GM06990 (cell line): ENCODE measurements around the gene ACSBG1.

Experiments
- DNase-seq: peaks from one replicate; pipeline ENCODE4 v3.0.0-alpha.2; 2011; ENCODE audit not compliant: insufficient read length; ENCODE audit errors: extremely low read depth
- H3K27me3 ChIP-seq: replicated peaks from 2 replicates; pipeline ENCODE4 v1.6.0; 2011; ENCODE audit warnings: low read length; ENCODE audit not compliant: control insufficient read depth, insufficient read depth
- H3K36me3 ChIP-seq: 2 replicates; pipeline ENCODE4 v1.5.1; 2011; ENCODE audit warnings: low read length; ENCODE audit not compliant: control insufficient read depth, insufficient read depth
- H3K4me3 ChIP-seq: replicated peaks from 2 replicates; pipeline ENCODE4 v1.5.1; 2011; ENCODE audit warnings: low read depth, mild to moderate bottlenecking, control low read depth, low read length
- CTCF ChIP-seq: IDR thresholded peaks from 2 replicates; pipeline ENCODE4 v1.5.1; 2011; ENCODE audit warnings: low read length, control low read depth, mild to moderate bottlenecking, inconsistent platforms; ENCODE audit not compliant: insufficient read depth, poor library complexity, severe bottlenecking

The ACSBG1 gene

GRCh38 chr15:78206326-78207109 is 27.8 kb downstream of the ACSBG1 start:
- no peak overlapping the region for H3K4me3 ChIP-seq
- H3K36me3 ChIP-seq = no peaks in the 10 kb centered on the region
- no peak for DNase-seq
- no peaks in the 10 kb centered on the region for H3K27me3 ChIP-seq
- TF ChIP-seq CTCF = no peak

- TF ChIP-seq CTCF = no peak
- H3K4me3 ChIP-seq = no peak overlapping the region
- no peak for DNase-seq
- H3K36me3 ChIP-seq = no peaks in the 10 kb centered on the region
- H3K27me3 ChIP-seq = no peaks in the 10 kb centered on the region
Measured at GRCh38 chr15:78205856-78206255, 28.5 kb downstream of the ACSBG1 start.

GRCh38 chr15:78205337-78205736 is 29.0 kb downstream of the ACSBG1 start:
- TF ChIP-seq CTCF = no peak
- no peak overlapping the region for H3K4me3 ChIP-seq
- no peaks in the 10 kb centered on the region for H3K27me3 ChIP-seq
- H3K36me3 ChIP-seq = no peaks in the 10 kb centered on the region
- DNase-seq = no peak

GRCh38 chr15:78204351-78205309 is 29.7 kb downstream of the ACSBG1 start:
- no peak overlapping the region for H3K4me3 ChIP-seq
- H3K27me3 ChIP-seq = no peaks in the 10 kb centered on the region
- H3K36me3 ChIP-seq = no peaks in the 10 kb centered on the region
- TF ChIP-seq CTCF = no peak
- no peak for DNase-seq

- TF ChIP-seq CTCF = no peak
- H3K4me3 ChIP-seq = no peak overlapping the region
- no peaks in the 10 kb centered on the region for H3K27me3 ChIP-seq
- H3K36me3 ChIP-seq = no peaks in the 10 kb centered on the region
- DNase-seq = no peak
Measured at GRCh38 chr15:78203346-78204225, 30.8 kb downstream of the ACSBG1 start.
